Limb (tissue), 2 donors: ENCODE results near the gene ARHGEF7.

Source experiments
- DNase-seq, 2 donors: peaks; one replicate each; pipeline ENCODE4 v3.0.0-alpha.2; 2016; ENCODE audit errors: extremely low spot score in 2 of 2

ARHGEF7 gene

DNA sequence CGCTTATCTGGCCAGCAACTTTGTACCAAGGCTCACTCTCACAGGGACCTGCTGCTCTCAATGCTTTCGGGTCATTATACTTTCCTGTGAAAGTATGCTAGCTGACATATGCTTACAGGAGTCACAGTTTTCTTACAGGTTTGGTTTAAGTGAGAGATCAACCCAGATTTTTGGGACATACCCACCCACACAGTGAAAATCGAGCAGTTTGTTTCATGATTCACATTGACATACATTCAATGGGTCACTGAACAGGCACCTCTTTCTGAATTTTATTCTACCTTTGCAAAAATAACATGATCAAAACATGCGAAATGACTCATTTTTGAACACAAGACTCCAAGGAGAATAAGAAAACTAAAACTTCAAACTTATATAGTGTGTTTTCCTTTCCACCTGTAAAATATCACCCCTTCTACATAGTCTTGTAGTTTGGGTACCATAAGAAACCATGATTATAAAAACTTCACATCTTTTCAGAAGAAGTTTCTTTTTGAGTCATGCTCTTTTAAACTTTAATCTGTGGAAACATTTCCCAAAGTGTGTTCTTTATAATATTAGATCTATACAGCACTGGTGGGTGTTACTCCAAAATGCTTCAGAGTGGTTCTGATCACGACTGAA is 161.0 kb downstream of the ARHGEF7 start:
- DNase-seq: no peak

DNA sequence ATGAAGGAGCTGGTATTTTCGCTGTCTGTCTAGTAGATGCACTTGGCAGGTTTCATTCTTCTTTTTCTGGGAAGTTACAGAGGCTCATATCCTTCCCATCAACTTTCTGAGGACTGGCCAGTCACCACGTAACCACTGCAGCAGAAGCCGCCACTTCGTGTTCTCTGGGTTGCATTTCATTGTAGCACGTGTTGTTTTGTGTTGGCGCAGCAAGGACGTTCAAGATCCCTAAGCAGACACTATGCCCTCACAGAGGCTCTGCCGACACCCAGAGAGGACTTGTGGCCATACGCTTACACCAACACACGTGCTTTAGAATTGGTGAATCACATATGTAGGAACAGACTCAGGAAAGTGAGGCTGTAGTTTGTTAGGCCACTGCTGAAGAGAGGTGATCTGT is 163.1 kb downstream of the ARHGEF7 start:
- no peak for DNase-seq

GRCh38 chr13:111278743-111279652 is 163.9 kb downstream of the ARHGEF7 start:
- no peak for DNase-seq

- DNase-seq: no peak
Measured at GRCh38 chr13:111280226-111280625, 165.1 kb downstream of the ARHGEF7 start.

- DNase-seq: no peak
Measured at GRCh38 chr13:111280681-111281585, 165.8 kb downstream of the ARHGEF7 start.

DNA sequence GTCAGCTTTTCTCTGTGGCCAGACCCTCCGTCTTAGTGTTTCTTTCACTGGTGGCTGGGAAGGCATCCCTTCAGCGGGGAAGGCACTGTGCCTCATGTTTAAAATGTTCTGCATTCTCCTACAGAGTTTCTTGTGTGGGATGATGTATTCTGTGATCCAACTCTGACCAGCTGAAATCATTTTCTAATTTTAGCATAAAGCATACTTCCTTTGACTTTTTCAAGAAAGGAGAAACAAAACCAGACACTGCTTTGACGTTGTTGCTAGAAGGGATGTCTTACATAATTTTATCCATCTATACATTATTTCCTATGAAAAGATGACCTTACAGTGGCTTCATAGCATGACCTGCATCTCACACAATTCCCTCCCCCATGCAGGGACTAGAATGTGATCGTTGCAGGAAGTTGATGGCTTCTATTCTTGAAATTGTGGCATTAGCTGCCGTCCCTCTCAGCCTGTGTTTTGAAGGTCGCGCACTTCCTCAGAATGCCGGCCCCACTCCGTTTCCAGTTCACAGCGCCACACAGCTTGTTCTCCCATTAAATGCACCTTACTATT is 166.7 kb downstream of the ARHGEF7 start:
- peak in 1 of 2 donors; percentile 52 for DNase-seq

DNA sequence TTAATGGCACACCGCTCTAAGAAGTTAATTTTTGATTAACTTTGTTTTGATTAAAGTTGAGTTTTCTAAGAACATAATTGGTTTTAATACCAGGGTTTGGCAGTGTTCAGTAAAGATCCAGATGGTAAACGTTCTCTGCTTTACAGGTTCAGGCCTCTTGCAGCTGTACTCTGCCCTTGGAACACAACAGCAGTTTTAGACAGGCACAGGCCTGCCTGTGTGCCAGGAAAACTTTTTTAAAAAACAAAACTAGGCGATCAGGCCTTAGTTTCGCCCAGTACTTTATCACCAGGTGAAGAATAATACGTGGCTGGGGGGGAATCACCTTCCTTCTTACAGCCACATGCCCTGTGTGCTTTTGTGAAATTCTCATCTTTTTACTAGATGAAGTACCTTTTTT is 167.3 kb downstream of the ARHGEF7 start:
- no peak for DNase-seq

DNA sequence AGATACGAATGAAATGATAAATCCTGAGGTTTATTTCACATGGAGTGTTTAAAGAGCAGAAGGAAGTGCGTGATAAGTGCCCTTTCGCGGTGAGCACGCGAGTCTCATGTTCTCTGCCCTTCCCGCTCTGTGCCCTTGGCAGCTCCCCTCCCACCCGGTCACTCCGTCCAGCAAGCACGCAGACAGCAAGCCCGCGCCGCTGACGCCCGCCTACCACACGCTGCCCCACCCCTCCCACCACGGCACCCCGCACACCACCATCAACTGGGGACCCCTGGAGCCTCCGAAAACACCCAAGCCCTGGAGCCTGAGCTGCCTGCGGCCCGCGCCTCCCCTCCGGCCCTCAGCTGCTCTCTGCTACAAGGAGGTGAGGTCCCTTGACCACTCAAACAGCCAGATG is 167.9 kb downstream of the ARHGEF7 start:
- no peak for DNase-seq

DNA sequence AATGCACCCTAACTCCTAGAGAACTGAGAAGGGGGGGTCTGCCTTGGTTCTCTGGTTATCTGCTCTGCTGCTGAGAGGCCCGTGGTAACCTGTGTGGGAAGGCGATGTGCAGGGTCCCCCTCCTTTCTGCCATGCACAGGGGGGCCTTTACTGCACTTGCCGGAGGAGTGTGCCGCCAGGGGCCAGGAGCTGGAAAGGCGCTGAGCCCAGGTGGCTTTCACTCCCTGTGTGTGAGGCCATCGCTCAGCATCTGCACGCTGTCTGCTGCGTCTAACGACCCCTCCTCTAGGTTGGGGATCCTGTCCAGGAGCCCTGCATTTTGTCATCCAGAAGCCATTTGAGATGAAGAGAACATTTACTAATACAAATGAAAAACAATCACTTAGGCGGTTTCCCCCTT is 168.3 kb downstream of the ARHGEF7 start:
- no peak for DNase-seq

DNA sequence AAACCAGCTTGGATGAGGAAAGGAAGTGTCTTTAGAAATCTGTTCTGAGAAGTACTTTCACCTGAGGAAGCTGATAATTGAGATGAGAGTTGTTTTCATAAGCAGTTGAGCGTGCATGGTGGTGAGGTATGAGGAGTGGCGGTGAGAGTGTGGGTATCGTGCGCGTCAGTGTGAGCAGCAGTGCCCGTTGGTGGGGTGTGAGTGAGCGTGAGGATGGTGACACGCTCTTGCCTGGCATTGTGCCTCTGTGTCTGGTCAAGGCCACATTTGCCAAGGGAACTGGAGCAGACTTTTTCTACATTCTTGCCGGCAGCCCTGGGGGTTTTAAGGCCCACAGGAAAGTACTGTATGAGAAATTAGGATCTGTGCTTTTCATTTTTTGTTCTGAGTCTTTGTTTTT is 168.9 kb downstream of the ARHGEF7 start:
- no peak for DNase-seq

DNA sequence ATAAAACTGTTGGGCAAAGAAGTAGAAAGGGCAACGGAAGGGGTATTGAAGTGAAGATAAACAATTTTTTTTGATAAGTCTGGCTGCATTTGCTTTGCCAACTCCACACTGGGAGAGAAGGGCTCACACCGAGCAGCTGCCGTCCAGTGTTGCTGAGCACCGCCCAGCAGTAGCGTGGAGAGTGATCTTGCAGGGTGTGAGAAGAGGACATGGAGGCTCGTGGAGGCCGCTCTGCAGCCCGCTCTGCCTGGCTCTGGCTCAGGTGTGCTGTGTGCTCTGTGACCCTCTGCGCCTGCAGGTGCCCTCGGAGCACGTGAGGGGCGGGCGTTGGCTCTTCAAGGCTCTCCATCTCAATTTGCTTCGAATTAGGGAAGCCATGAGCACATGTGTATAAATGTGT is 169.5 kb downstream of the ARHGEF7 start:
- DNase-seq: no peak

DNA sequence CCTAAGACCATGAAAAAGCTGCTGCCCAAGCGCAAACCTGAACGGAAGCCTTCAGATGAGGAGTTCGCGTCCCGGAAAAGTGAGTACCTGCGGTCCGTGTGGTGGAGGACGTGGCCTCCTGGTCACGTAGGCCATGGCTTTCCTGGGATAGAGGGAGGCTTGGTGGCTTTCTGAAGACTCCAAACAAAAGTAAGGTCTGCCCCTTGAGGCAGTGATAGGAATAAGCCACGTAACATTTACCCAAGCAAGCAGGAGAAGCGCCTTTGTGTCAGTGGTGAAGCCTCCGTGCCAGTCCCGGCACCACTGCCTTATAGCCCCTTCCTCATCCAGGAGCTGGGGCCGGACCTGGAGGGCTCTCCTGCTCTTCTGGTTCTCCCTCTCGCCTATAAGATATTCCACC is 171.1 kb downstream of the ARHGEF7 start:
- no peak for DNase-seq

DNA sequence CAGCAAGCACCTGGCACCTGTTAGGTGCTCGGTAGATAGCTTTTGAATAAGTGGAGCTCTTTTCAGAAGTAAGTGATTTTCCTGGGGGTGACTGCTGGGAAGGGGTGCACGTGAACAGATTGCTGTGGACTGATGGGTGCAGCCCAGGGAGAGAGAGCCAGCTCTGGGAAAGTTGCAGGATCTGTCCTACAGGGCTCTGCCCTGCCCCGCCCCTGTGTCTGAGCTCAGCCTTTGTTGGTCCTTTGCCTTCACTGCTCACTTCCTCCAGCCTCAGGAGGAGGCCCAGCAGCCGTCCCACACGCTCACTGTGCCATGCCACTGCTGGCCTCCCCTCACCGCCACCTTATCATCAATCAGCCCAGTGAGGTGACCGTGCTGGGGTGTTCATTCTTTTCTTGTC is 171.6 kb downstream of the ARHGEF7 start:
- DNase-seq: no peak

DNA sequence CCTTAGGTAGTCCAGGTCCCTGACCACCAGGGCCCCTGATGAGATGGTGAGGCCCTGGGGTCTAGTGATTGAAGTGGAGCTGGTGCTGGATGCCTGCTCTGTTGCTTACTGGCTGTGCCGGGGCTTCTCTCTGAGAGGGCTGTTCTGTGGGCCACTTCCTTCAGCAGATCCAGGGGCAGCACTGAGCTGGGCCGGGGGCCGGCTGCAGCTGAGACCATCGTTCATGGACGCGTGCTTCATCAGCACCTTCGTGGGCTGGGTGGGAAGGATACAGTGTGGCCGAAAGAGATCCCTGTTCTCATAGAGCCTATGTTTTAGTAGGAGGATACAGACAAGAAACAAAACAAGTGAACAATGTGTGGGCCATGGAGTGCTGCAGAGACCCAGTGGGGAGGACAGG is 172.1 kb downstream of the ARHGEF7 start:
- no peak for DNase-seq

DNA sequence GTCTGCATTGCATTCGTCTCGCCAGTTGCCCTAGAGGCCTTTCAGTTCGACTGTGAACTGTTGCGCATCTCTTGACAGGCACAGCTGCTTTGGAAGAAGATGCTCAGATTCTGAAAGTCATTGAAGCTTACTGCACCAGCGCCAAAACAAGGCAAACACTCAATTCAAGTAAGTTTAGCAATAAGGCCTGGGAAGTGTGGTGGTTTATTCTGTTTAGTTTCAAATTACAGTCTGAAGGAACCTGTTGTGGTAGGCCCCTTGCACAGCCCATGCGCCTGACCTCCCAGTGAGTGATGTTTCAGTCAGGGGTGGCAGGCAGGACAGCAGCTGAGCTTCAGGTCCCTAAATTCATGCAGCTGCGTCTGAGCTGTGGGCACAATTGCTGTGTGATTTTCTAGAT is 173.2 kb downstream of the ARHGEF7 start:
- DNase-seq: no peak

- DNase-seq: no peak
Measured at GRCh38 chr13:111289251-111289650, 174.1 kb downstream of the ARHGEF7 start.

DNA sequence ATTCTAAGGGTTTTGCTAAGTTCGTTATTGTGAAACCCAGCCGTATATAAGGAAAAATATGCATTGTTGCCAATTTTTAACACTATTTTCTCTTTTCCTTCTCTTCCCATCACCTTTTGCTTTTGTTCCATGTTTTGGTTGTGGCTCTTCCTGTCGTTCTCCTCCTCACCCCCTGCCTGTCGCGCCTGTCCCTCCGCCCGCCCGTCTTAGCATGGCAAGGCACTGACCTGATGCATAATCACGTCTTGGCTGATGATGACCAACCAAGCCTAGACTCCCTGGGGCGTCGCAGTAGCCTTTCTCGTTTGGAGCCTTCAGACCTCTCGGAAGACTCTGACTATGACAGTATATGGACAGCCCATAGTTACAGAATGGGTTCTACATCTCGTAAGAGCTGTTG is 176.8 kb downstream of the ARHGEF7 start:
- DNase-seq: no peak

DNA sequence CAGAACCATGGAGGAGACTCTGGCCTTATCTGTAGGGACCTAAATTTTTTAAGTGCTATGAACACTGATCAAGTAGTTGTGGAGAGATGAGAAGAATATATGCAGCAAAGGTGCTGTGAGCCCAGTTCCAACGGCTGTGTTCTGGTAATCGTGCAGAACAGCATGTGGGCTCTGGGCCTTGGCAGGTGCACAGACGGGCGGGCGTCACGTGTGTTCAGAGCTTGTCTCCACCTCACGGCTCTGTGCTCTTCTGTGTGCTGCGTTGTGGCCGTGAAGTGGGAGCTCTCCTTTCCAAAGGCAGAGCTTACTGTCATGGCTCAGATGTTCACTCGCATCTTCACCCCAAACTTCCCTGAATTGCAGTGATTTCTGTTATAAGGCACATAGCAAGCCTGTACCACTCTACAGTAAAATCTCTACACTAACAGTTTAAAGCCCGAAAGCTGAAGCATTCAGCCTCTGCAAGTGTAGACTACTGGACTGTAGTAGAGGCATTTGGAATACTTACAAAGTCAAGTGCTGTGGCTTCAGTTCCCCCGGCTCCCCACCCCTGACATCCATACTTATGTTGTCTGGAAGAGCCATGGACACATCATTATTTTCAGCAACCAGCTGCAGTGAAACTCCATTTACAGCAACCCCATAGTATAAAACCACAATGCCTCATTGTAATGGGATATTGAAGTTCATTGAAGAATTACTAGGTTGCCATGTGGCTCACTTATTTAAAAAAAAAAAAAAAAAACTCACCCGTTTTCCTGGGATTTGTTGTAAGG is 177.8 kb downstream of the ARHGEF7 start:
- DNase-seq: no peak

GRCh38 chr13:111295886-111296285 is 180.8 kb downstream of the ARHGEF7 start:
- DNase-seq: no peak

DNA sequence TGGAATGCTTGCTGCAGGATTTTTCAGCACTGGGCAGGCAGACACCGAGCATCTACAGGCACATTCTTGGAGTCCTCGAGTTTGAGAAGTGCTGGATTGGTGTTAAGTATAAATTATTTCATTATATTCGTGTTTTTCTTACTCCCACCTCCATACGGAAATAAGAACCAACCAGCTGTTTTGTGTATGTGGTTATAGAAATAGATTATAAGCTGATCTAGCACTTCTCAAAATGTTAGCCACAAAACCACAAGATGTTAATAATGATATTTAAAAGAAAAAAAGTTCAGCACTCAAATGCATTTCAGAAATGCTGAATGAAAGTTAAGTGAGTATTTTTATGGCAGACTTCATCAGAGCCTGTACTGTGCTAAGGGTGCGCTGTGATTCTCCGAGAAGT is 181.3 kb downstream of the ARHGEF7 start:
- no peak for DNase-seq
